SK-N-SH treated with all-trans-retinoic acid at 6 μM for 48 hours (cell line): Measurements from ENCODE around the gene AKAP13.

Experiments
- ATAC-seq: fragments of 200-7000 bp; cut with Tn5 transposase; 3 replicates; pipeline ENCODE4 v1.9.1; 2020; ENCODE audit warnings: mild to moderate bottlenecking, moderate library complexity
- ARNTL ChIP-seq: fragments of 450-650 bp; formaldehyde crosslinking; IDR thresholded peaks from 2 replicates; pipeline ENCODE4 v1.5.0; 2020; ENCODE audit warnings: low read depth, mild to moderate bottlenecking, moderate library complexity, borderline replicate concordance
- BACH2 ChIP-seq: fragments of 250-450 bp; sonication (Bioruptor Pico); IDR thresholded peaks from 2 replicates; pipeline ENCODE4 v1.9.0; 2021; ENCODE audit warnings: mild to moderate bottlenecking, borderline replicate concordance
- CREB5 ChIP-seq: fragments of 250-450 bp; sonication (Bioruptor Pico); IDR thresholded peaks from 2 replicates; pipeline ENCODE4 v1.5.1; 2020; ENCODE audit warnings: low read depth, mild to moderate bottlenecking, moderate library complexity
- CSDC2 ChIP-seq: fragments of 250-450 bp; sonication (Bioruptor Pico); IDR thresholded peaks from 2 replicates; pipeline ENCODE4 v1.5.0; 2020; ENCODE audit warnings: mild to moderate bottlenecking, moderate library complexity
- CSRNP3 ChIP-seq: fragments of 250-450 bp; sonication (Bioruptor Pico); IDR thresholded peaks from 2 replicates; pipeline ENCODE4 v1.5.1; 2021; ENCODE audit warnings: mild to moderate bottlenecking, moderate library complexity
- ESRRG ChIP-seq: fragments of 250-450 bp; sonication (Bioruptor Pico); IDR thresholded peaks from 2 replicates; pipeline ENCODE4 v1.6.1; 2021; ENCODE audit warnings: mild to moderate bottlenecking
- GLIS3 ChIP-seq: fragments of 250-450 bp; sonication (Bioruptor Pico); IDR thresholded peaks from 2 replicates; pipeline ENCODE4 v1.5.0; 2020; ENCODE audit warnings: mild to moderate bottlenecking, moderate library complexity
- ISL1 ChIP-seq: fragments of 250-450 bp; sonication (Bioruptor Pico); IDR thresholded peaks from 2 replicates; pipeline ENCODE4 v2.1.2; 2022; ENCODE audit warnings: mild to moderate bottlenecking, moderate library complexity
- OSR1 ChIP-seq: fragments of 250-450 bp; sonication (Bioruptor Pico); IDR thresholded peaks from 2 replicates; pipeline ENCODE4 v1.8.0; 2022; ENCODE audit warnings: moderate library complexity, mild to moderate bottlenecking, inconsistent platforms
- POU6F1 ChIP-seq: fragments of 250-450 bp; sonication (Bioruptor Pico); IDR thresholded peaks from 2 replicates; pipeline ENCODE4 v1.8.0; 2021; ENCODE audit warnings: low read depth, mild to moderate bottlenecking, moderate library complexity, borderline replicate concordance
- PPARA ChIP-seq: fragments of 250-450 bp; sonication (Bioruptor Pico); IDR thresholded peaks from 2 replicates; pipeline ENCODE4 v1.5.0; 2020; ENCODE audit warnings: mild to moderate bottlenecking, borderline replicate concordance
- RARB ChIP-seq: fragments of 250-450 bp; sonication (Bioruptor Pico); IDR thresholded peaks from 2 replicates; pipeline ENCODE4 v1.8.0; 2021; ENCODE audit warnings: mild to moderate bottlenecking, moderate library complexity
- SNAI2 ChIP-seq: fragments of 250-450 bp; sonication (Bioruptor Pico); IDR thresholded peaks from 2 replicates; pipeline ENCODE4 v1.5.0; 2020; ENCODE audit warnings: mild to moderate bottlenecking, moderate library complexity
- TCF4 ChIP-seq: fragments of 250-450 bp; sonication (Bioruptor Pico); IDR thresholded peaks from 2 replicates; pipeline ENCODE4 v1.8.0; 2021; ENCODE audit warnings: mild to moderate bottlenecking, moderate library complexity, borderline replicate concordance
- TOX ChIP-seq: fragments of 250-450 bp; sonication (Bioruptor Pico); IDR thresholded peaks from 2 replicates; pipeline ENCODE4 v1.8.0; 2021; ENCODE audit warnings: mild to moderate bottlenecking, moderate library complexity, borderline replicate concordance
- TSHZ2 ChIP-seq: fragments of 250-450 bp; sonication (Bioruptor Pico); IDR thresholded peaks from 2 replicates; pipeline ENCODE4 v1.5.0; 2020; ENCODE audit warnings: mild to moderate bottlenecking, moderate library complexity
- ZC3H10 ChIP-seq: fragments of 250-450 bp; sonication (Bioruptor Pico); IDR thresholded peaks from 2 replicates; pipeline ENCODE4 v1.5.1; 2021; ENCODE audit warnings: mild to moderate bottlenecking, moderate library complexity
- ZFP3 ChIP-seq: fragments of 250-450 bp; sonication (Bioruptor Pico); IDR thresholded peaks from 2 replicates; pipeline ENCODE4 v1.5.0; 2020; ENCODE audit warnings: mild to moderate bottlenecking, moderate library complexity
- ZFP30 ChIP-seq: fragments of 450-650 bp; formaldehyde crosslinking; IDR thresholded peaks from 2 replicates; pipeline ENCODE4 v1.5.0; 2022; ENCODE audit warnings: mild to moderate bottlenecking, moderate library complexity
- ZNF565 ChIP-seq: fragments of 450-650 bp; formaldehyde crosslinking; conservative IDR thresholded peaks from 2 replicates; pipeline ENCODE4 v1.5.0; 2020; ENCODE audit warnings: low read depth, mild to moderate bottlenecking, moderate library complexity
- ZNF70 ChIP-seq: fragments of 450-650 bp; formaldehyde crosslinking; IDR thresholded peaks from 2 replicates; pipeline ENCODE4 v1.5.0; 2020; ENCODE audit warnings: mild to moderate bottlenecking, moderate library complexity
- ZNF8 ChIP-seq: fragments of 450-650 bp; formaldehyde crosslinking; IDR thresholded peaks from 2 replicates; pipeline ENCODE4 v1.5.0; 2020; ENCODE audit warnings: mild to moderate bottlenecking, moderate library complexity

Gene AKAP13

GRCh38 chr15:85555875-85556617 is 175.6 kb downstream of the AKAP13 start:
- no peak for ATAC-seq
- no peak for TF ChIP-seq SNAI2 (CRISPR knock-in tag)

- TF ChIP-seq OSR1 (CRISPR knock-in tag) (no peak), ARNTL (CRISPR knock-in tag) (no peak), ZNF565 (CRISPR knock-in tag) (no peak), TCF4 (CRISPR knock-in tag) (no peak), PPARA (CRISPR knock-in tag) (no peak), CSDC2 (CRISPR knock-in tag) (no peak), ZFP30 (CRISPR knock-in tag) (no peak), CREB5 (no peak), RARB (CRISPR knock-in tag) (no peak), GLIS3 (CRISPR knock-in tag) (no peak), ZNF70 (no peak), POU6F1 (CRISPR knock-in tag) (no peak), CSRNP3 (CRISPR knock-in tag) (no peak), ISL1 (CRISPR knock-in tag) (no peak), BACH2 (no peak), SNAI2 (CRISPR knock-in tag) (no peak), TSHZ2 (CRISPR knock-in tag) (no peak), ZNF8 (no peak)
- no peak for ATAC-seq
Observed at GRCh38 chr15:85556618-85556895, 176.2 kb downstream of the AKAP13 start.

- no peak for ATAC-seq
- TF ChIP-seq ZFP30 (CRISPR knock-in tag) (no peak), ZNF8 (no peak), ARNTL (CRISPR knock-in tag) (no peak), TCF4 (CRISPR knock-in tag) (no peak), ZFP3 (CRISPR knock-in tag) (no peak), RARB (CRISPR knock-in tag) (no peak), POU6F1 (CRISPR knock-in tag) (no peak), BACH2 (no peak), TOX (no peak)
Observed at GRCh38 chr15:85557385-85557784, 177.0 kb downstream of the AKAP13 start.

GRCh38 chr15:85558848-85559247 is 178.4 kb downstream of the AKAP13 start:
- no peak for TF ChIP-seq ZC3H10 (CRISPR knock-in tag)
- no peak for TF ChIP-seq ZNF565 (CRISPR knock-in tag)
- TF ChIP-seq OSR1 (CRISPR knock-in tag): no peak
- TF ChIP-seq ZFP3 (CRISPR knock-in tag): no peak
- TF ChIP-seq ESRRG (CRISPR knock-in tag): no peak
- TF ChIP-seq CSRNP3 (CRISPR knock-in tag): no peak
- no peak for ATAC-seq
